Suprapubic skin (tissue), 3 donors: ENCODE results near the gene PIAS4.

Source experiments
- CTCF ChIP-seq, 2 donors: fragments of 200-600 bp in 1 of 2; fragments of 450-650 bp in 1 of 2; sonication (generic) in 1 of 2; IDR thresholded peaks; one replicate each; pipeline ENCODE4 v1.5.1; 2016 to 2019; ENCODE audit warnings: antibody characterized with exemption in 2 of 2, mild to moderate bottlenecking in 1 of 2, moderate library complexity in 1 of 2
- POLR2A ChIP-seq, 2 donors: fragments of 450-650 bp; IDR thresholded peaks; one replicate each; pipeline ENCODE4 v1.6.1; 2017; ENCODE audit warnings: antibody characterized with exemption in 2 of 2, mild to moderate bottlenecking in 2 of 2, moderate library complexity in 2 of 2

GRCh38 chr19:4064496-4065260 is 57.1 kb downstream of the PIAS4 start:
- TF ChIP-seq POLR2A (IDR thresholded peaks at IDR 0.05) (no peak), CTCF (IDR thresholded peaks at IDR 0.05) (no peak)
